Upper lobe of right lung (tissue), 1 donor: ENCODE measurements around the gene TMEM132A. TPM values are rescaled to one million over a fixed set of nuclear protein-coding genes. Genes with fewer than 3 reads are reported as not detected.

ENCODE experiments used
- ATAC-seq: fragments of 200-7000 bp; cut with Tn5 transposase; one replicate; pipeline ENCODE4 v1.9.1; 2020; ENCODE audit warnings: mild to moderate bottlenecking, moderate library complexity
- DNase-seq: peaks from one replicate; pipeline ENCODE4 v3.0.0-alpha.2; 2020
- H3K27ac ChIP-seq: fragments of 200-600 bp; one replicate; pipeline ENCODE4 v1.8.0; 2022
- H3K27me3 ChIP-seq: fragments of 200-600 bp; one replicate; pipeline ENCODE4 v1.8.0; 2022; ENCODE audit warnings: mild to moderate bottlenecking
- H3K36me3 ChIP-seq: fragments of 200-600 bp; one replicate; pipeline ENCODE4 v1.8.0; 2022
- H3K4me1 ChIP-seq: fragments of 200-600 bp; one replicate; pipeline ENCODE4 v1.8.0; 2022
- H3K4me3 ChIP-seq: fragments of 200-600 bp; one replicate; pipeline ENCODE4 v1.8.0; 2022; ENCODE audit warnings: mild to moderate bottlenecking
- H3K9me3 ChIP-seq: fragments of 200-600 bp; one replicate; pipeline ENCODE4 v1.8.0; 2022
- CTCF ChIP-seq: fragments of 200-600 bp; IDR thresholded peaks from one replicate; pipeline ENCODE4 v1.8.0; 2022; ENCODE audit warnings: antibody characterized with exemption
- intact Hi-C: fragments of 100-400 bp; cut with DNase I; formaldehyde crosslinking; loops from one replicate; pipeline ENCODE4 v1.11.0; 2022
- total RNA-seq: library from RNA; stranded (reverse); fragmentation: NEBNext Ultra II Directional; extraction: Animal tissue kit (Norgen Biotek cat#: 25700); gene quantifications from one replicate; pipeline ENCODE4 v1.2.1, GENCODE V29; 2021
- donor health status: DM: no; HTN: yes; CAD: no; lungs with severe emphysema.

TMEM132A gene
- total RNA-seq, 1 donor from 2014 or later, result 18.4 TPM

GRCh38 chr11:60937144-60937527, 12.9 kb downstream of the TMEM132A start:
- Histone ChIP-seq H3K9me3 (no peaks in the 10 kb centered on the region), H3K36me3 (peaks cover 33% of the 10 kb centered on the region), H3K4me3 (no peak overlapping the region), H3K4me1 (peaks cover 12% of the 10 kb centered on the region), H3K27ac (peak overlapping the region; percentile 63), H3K27me3 (no peaks in the 10 kb centered on the region)
- DNase-seq (peak; percentile 64), ATAC-seq (peak; percentile 3)
- intact Hi-C loops, result no loop called here
- TF ChIP-seq CTCF, result no peak

- H3K27me3 ChIP-seq, result no peaks in the 10 kb centered on the region
- H3K4me3 ChIP-seq, result no peak overlapping the region
- peak overlapping the region; percentile 63 for H3K27ac ChIP-seq
- peaks cover 39% of the 10 kb centered on the region for H3K36me3 ChIP-seq
- H3K4me1 ChIP-seq, result peaks cover 12% of the 10 kb centered on the region
- no peaks in the 10 kb centered on the region for H3K9me3 ChIP-seq
- TF ChIP-seq CTCF, result no peak
- DNase-seq, result peak; percentile 56
- intact Hi-C loops, result no loop called here
- no peak for ATAC-seq
Observed at GRCh38 chr11:60937811-60938210, 13.6 kb downstream of the TMEM132A start.

- Histone ChIP-seq H3K4me1 (peaks cover 14% of the 10 kb centered on the region), H3K4me3 (no peak overlapping the region), H3K9me3 (no peaks in the 10 kb centered on the region), H3K27me3 (no peaks in the 10 kb centered on the region), H3K36me3 (peaks cover 39% of the 10 kb centered on the region), H3K27ac (no peak overlapping the region)
- intact Hi-C loops, result no loop called here
- ATAC-seq (no peak), DNase-seq (peak; percentile 46)
- TF ChIP-seq CTCF, result no peak
Observed at GRCh38 chr11:60938500-60938899, 14.2 kb downstream of the TMEM132A start.

GRCh38 chr11:60939301-60939700, 15.0 kb downstream of the TMEM132A start:
- ATAC-seq (no peak), DNase-seq (peak; percentile 40)
- peaks cover 39% of the 10 kb centered on the region for H3K36me3 ChIP-seq
- peaks cover 17% of the 10 kb centered on the region for H3K4me1 ChIP-seq
- H3K9me3 ChIP-seq, result no peaks in the 10 kb centered on the region
- no peaks in the 10 kb centered on the region for H3K27me3 ChIP-seq
- TF ChIP-seq CTCF, result no peak
- no peak overlapping the region for H3K4me3 ChIP-seq
- H3K27ac ChIP-seq, result no peak overlapping the region
- intact Hi-C loops, result no loop called here

- Histone ChIP-seq H3K27ac (peak overlapping the region; percentile 20), H3K27me3 (no peaks in the 10 kb centered on the region), H3K4me1 (peaks cover 17% of the 10 kb centered on the region), H3K36me3 (peaks cover 39% of the 10 kb centered on the region), H3K4me3 (no peak overlapping the region), H3K9me3 (no peaks in the 10 kb centered on the region)
- ATAC-seq (peak; percentile 63), DNase-seq (no peak)
- no peak for TF ChIP-seq CTCF
- intact Hi-C loops, result no loop called here
Observed at GRCh38 chr11:60939855-60940254, 15.6 kb downstream of the TMEM132A start.
